Activated effector memory CD4-positive, alpha-beta T cell treated with Interleukin-2 at 50 U/mL for 16 hours (primary cell): ENCODE data around the gene SMAD4.
"Not testable (repeated sequence)": the region's sequence is repeated elsewhere in the genome, so short reads cannot be mapped to it uniquely, and the experiment has no call there.

Experiments used
- DNase-seq: peaks from one replicate; pipeline ENCODE4 v3.0.0-alpha.2; 2020

SMAD4 gene

DNA sequence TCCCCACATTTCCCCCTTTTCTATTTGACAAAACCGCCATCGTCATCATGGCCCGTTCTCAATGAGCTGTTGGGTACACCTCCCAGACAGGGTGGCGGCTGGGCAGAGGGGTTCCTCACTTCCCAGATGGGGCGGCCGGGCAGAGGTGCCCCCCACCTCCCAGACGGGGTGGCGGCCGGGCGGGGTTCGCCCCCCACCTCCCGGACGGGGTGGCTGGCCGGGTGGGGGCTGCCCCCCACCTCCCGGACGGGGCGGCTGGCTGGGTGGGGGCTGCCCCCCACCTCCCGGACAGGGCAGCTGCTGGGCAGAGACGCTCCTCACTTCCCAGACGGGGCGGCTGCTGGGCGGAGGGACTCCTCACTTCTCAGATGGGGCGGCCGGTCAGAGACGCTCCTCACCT, 87.0 kb downstream of the SMAD4 start:
- not testable (repeated sequence) for DNase-seq

- DNase-seq, result not testable (repeated sequence)
These were observed 89.5 kb downstream of the SMAD4 start for GRCh38 chr18:51119561-51119960.

GRCh38 chr18:51119976-51120375, 90.0 kb downstream of the SMAD4 start:
- DNase-seq, result not testable (repeated sequence)

DNA sequence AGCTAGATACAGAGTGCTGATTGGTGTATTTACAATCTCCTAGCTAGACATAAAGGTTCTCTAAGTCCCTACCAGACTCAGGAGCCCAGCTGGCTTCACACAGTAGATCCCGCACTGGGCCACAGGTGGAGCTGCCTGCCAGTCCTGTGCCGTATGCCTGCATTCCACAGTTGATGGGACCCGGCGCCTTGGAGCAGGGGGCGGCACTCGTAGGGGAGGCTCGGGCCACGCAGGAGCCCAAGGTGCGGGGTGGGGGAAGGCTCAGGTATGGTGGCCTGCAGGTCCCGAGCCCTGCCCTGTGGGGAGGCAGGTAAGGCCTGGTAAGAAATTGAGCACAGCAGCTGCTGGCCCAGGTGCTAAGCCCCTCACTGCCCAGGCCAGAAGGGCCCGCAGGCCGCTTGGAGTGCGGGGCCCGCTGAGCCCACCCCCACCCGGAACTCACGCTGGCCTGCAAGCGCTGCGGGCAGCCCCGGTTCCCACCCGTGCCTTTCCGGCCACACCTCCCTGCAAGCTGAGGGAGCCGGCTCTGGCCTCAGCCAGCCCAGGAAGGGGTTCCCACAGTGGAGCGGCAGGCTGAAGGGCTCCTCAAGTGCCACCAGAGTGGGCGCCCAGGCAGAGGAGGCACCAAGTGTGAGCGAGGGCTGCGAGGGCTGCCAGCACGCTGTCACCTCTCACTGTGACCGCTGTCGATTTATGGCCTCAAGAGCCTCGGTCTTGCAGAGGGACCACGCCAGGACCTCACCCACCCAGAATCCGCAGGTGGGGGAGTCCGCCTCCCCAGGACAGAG, 91.0 kb downstream of the SMAD4 start:
- DNase-seq, result no peak

DNA sequence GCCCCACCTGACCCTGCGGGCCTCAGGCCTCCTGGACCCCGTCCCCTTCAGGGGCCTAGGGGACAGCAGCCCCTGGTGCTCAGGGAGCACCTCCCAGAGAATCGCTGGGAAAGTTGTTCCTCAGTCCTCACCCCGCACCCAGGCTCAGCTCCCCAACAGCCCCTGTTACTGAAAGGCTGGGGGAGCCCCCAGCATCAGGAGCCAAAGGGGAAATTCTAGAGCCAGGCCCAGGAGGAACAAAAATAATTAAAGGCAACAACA, 91.5 kb downstream of the SMAD4 start:
- no peak for DNase-seq

DNA sequence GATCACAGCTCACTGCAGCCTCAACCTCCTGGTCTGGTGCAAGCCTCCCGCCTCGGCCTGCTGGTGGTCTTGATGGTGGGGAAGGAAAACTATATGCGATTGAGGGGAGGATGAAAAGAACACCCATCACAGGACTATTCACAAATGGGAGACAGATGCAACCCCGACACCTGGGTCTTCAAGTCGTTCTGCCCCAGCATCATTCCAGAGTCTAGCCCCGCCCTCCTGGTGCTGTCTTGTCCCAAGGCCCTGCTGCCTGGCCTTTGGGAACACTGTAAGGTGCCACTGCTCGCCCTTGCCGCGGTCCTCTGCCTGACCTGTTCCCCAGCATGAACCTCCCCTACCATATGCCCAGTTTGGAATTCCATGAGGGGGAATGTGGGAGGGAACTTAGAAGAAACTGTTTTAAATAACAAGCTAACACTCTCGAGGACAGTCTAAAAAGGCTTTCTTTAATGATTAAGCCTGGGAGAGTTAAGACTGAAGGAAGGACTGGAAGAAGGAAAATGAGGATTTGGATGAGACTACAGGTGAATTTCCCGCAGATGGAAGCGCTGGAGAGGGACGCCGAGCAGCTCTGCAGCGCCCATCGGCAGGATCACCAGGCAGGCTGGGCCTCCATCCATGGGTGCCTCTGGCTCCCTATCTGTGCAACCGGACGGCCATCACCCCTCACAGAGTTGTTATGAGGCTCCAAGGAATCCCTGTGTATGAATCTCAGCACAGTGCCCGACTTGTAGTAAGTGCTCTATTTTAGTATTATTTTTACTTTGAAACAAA, 92.4 kb downstream of the SMAD4 start:
- DNase-seq, result no peak

- no peak for DNase-seq
These were observed 93.0 kb downstream of the SMAD4 start for GRCh38 chr18:51123046-51123395.

DNA sequence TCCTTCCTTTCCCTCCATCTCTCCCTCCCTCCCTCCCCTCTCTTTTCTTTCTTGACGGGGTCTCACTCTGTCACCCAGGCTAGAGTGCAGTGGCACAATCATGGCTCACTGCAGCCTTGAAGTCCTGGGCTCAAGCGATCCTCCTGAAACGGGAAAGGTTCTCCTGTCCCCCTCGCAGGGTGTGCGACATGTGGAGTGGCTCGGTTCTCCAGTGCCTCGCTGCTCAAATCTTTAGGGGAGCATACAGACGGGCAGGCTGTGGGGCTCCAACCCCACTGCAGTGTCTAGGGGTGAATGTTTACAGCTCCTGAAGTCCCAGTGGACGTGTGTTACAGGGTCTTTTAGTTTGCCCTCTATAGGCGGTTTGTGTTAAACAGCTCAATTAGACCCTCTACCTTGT, 93.5 kb downstream of the SMAD4 start:
- no peak for DNase-seq

DNA sequence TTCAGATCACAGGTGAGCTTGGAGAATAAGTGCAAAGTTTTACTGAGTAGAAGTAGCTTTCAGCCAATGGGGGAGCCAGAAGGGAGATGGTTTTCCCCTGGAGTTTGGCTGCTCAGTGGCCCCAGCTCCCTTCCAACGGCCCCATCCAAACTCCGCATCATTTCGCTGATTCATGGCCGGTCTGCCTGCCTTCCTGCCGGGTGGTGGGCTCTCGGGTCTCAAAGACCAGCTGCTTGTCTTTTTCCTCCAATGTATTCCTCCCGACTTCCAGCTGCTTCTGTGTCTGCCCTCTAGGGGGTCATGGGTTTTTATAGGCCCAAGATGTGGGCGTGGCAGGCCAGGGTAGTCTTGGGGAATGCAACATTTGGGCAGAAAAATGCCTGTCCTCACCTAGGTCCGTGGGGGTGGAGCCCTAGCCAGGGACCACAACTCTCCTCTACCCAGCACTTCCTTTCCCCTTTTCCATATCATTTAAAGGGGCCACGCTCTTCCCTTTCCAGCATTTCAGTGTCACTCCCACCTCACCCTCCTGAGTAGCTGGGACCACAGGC, 94.0 kb downstream of the SMAD4 start:
- DNase-seq, result no peak

DNA sequence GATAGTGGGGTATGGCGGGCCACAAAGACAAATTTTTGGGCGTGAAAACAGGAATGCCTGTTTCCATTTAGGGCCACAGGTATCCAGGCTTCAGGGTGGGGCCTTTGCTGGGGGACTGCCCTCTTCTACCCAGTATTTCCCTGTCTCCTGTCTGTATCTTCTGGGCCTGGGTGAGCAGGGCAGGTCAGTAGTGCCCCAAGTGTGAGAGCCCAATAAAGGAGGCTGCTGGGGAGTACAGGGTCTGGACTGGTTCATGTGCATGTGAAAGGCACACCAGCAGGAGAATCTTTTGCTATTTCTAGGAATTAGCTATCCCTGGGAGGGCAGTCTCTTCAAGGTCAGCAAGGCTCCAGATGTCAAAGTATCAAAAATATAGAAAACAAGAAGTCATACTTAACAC, 96.0 kb downstream of the SMAD4 start:
- DNase-seq, result no peak

GRCh38 chr18:51127664-51128063, 97.7 kb downstream of the SMAD4 start:
- DNase-seq, result no peak

DNA sequence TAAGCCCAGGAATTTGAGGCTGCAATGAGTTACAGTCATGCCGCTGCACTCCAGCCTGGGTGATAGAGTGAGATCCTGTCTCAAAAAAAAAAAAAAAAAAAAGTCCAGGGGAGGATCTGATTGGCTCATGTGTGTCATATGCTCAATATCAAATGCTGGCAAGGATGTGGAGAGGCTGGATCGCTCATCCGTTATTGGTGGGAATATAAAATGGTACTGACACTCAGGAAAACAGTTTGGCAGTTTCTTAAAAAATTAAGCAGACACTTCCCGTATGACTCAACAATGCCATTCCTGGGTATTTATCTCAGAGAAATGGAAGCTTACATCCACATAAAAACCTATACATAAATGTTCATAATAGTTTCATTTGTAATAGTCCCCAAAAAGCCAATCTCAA, 98.5 kb downstream of the SMAD4 start:
- DNase-seq, result no peak

DNA sequence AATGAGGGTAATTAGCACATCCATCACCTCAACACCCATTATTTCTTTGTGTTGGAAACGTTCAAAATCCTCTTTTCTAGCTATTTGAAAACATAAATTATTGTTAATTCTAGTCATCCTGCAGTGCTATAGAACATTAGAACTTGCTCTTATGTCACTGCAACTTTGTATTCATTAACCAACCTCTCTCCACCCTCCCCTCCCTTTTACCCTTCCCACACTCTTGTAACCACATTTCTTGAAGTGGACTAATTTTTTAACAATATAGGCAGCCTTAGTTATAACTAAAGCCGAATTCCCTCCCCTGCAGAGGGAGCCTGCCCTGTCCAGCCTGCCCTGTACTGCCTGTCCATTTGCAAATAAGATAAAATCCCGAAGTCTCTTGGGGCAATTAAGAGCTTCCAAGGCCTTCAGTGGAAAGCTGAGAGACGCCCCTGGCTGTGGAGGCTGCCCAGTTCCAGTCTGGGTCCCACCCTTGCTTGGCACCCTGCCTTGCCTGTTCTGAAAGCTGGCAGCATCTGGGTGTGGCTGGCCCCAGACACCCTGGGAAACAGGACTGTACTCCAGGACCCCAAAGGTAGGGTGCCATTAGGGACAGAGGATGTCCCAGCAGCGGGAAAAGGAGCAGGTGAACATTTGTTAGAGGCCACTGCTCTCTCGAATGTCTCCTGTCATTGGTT, 102.4 kb downstream of the SMAD4 start:
- no peak for DNase-seq

- DNase-seq, result no peak
These were observed 103.7 kb downstream of the SMAD4 start for GRCh38 chr18:51133580-51134160.
